IMR-90 (cell line): ENCODE measurements around the gene ANO2.

Experiments
- CEBPB ChIP-seq: IDR thresholded peaks from 2 replicates; pipeline ENCODE4 v1.6.1; 2012; ENCODE audit warnings: low read depth, low read length, improper control_type of control experiment
- FOS ChIP-seq: fragments of 150-350 bp; IDR thresholded peaks from 2 replicates; pipeline ENCODE4 v1.6.1; 2016; ENCODE audit warnings: low read depth, low read length
- MXI1 ChIP-seq: IDR thresholded peaks from 2 replicates; pipeline ENCODE4 v1.6.1; 2012; ENCODE audit warnings: low read depth, mild to moderate bottlenecking, low read length, moderate library complexity, borderline replicate concordance
- POLR2A ChIP-seq: IDR thresholded peaks from 2 replicates; pipeline ENCODE4 v1.6.1; 2012; ENCODE audit warnings: mild to moderate bottlenecking, low read depth, low read length
- RAD21 ChIP-seq: IDR thresholded peaks from 2 replicates; pipeline ENCODE4 v1.6.1; 2012; ENCODE audit warnings: low read length, improper control_type of control experiment
- TF ChIP-seq, protein P1 (sequence below): conservative IDR thresholded peaks from 2 replicates; pipeline ENCODE4 v1.5.1; 2012; ENCODE audit warnings: mild to moderate bottlenecking, low read depth, low read length, improper control_type of control experiment
- TF ChIP-seq, protein P2 (sequence below): fragments of 150-350 bp; IDR thresholded peaks from 2 replicates; pipeline ENCODE4 v1.6.1; 2017; ENCODE audit warnings: mild to moderate bottlenecking, antibody characterized with exemption, low read length, low read depth
- TF ChIP-seq, protein P3 (sequence below): fragments of 150-350 bp; IDR thresholded peaks from 2 replicates; pipeline ENCODE4 v1.6.1; 2016; ENCODE audit warnings: low read depth, mild to moderate bottlenecking, low read length, moderate library complexity, borderline replicate concordance

DNA sequence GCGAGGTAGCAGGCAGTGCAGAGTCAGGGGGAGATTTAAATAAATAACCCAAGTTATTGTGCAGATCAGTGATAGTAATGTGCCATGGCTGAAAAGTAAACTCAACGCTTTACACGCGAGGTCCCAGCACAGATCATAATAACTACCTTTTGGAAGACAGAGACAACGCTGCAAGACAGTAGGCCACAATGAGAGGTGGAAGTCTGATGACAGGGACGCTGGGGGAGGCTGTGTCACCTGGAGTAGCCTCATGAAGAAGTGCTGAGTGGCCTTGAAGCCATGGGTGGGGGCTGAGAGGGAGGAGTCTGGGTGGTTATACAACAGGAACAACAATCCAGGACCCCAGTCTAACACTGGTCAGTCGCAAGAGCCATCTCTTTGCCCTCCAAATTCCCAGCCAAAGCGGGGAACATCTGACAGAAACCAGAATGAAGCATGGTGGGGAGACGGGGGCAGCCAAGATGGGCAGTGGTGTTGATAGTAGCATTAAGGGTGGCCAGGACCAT is 28.2 kb downstream of the ANO2 start:
- TF ChIP-seq, protein P1, sequence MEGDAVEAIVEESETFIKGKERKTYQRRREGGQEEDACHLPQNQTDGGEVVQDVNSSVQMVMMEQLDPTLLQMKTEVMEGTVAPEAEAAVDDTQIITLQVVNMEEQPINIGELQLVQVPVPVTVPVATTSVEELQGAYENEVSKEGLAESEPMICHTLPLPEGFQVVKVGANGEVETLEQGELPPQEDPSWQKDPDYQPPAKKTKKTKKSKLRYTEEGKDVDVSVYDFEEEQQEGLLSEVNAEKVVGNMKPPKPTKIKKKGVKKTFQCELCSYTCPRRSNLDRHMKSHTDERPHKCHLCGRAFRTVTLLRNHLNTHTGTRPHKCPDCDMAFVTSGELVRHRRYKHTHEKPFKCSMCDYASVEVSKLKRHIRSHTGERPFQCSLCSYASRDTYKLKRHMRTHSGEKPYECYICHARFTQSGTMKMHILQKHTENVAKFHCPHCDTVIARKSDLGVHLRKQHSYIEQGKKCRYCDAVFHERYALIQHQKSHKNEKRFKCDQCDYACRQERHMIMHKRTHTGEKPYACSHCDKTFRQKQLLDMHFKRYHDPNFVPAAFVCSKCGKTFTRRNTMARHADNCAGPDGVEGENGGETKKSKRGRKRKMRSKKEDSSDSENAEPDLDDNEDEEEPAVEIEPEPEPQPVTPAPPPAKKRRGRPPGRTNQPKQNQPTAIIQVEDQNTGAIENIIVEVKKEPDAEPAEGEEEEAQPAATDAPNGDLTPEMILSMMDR = no peak
- TF ChIP-seq POLR2A (no peak), CEBPB (no peak), MXI1 (no peak), RAD21 (no peak), FOS (no peak)
- TF ChIP-seq, protein P2, sequence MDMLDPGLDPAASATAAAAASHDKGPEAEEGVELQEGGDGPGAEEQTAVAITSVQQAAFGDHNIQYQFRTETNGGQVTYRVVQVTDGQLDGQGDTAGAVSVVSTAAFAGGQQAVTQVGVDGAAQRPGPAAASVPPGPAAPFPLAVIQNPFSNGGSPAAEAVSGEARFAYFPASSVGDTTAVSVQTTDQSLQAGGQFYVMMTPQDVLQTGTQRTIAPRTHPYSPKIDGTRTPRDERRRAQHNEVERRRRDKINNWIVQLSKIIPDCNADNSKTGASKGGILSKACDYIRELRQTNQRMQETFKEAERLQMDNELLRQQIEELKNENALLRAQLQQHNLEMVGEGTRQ = no peak
- TF ChIP-seq, protein P3, sequence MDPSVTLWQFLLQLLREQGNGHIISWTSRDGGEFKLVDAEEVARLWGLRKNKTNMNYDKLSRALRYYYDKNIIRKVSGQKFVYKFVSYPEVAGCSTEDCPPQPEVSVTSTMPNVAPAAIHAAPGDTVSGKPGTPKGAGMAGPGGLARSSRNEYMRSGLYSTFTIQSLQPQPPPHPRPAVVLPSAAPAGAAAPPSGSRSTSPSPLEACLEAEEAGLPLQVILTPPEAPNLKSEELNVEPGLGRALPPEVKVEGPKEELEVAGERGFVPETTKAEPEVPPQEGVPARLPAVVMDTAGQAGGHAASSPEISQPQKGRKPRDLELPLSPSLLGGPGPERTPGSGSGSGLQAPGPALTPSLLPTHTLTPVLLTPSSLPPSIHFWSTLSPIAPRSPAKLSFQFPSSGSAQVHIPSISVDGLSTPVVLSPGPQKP = no peak
